Body of pancreas (tissue), 4 donors: ENCODE measurements around the gene COL23A1.

Source experiments
- POLR2A ChIP-seq, 3 donors: fragments of 450-650 bp; IDR thresholded peaks; one replicate each; pipeline ENCODE4 v1.6.1; 2016; ENCODE audit warnings: antibody characterized with exemption in 3 of 3, mild to moderate bottlenecking in 2 of 3
- TF ChIP-seq, protein P1 (sequence below), 7 experiments: fragments of 450-650 bp in 4 of 7; fragments of 200-600 bp in 3 of 7; sonication (generic) in 3 of 7; IDR thresholded peaks; one replicate each; pipeline ENCODE4 v1.5.1; 2016 to 2019; ENCODE audit warnings: antibody characterized with exemption in 7 of 7

DNA sequence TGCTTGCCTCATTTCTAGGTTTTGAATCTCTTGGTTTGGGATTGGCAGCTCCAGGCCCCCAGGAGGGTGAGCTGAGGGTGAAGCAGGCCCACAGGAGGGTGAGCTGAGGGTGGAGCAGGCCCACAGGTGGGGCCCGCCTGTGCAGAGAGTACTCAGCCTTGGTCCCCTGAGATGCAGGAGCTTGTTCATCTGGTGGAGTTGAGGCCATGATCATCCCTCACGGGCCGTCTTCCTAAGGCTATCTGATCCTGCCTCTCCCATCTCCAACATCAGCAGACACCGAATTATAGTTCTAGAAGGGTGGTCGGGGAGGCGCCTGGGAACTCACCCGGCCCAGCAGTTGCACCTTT lies 225.9 kb downstream of the COL23A1 start:
- TF ChIP-seq, protein P1, sequence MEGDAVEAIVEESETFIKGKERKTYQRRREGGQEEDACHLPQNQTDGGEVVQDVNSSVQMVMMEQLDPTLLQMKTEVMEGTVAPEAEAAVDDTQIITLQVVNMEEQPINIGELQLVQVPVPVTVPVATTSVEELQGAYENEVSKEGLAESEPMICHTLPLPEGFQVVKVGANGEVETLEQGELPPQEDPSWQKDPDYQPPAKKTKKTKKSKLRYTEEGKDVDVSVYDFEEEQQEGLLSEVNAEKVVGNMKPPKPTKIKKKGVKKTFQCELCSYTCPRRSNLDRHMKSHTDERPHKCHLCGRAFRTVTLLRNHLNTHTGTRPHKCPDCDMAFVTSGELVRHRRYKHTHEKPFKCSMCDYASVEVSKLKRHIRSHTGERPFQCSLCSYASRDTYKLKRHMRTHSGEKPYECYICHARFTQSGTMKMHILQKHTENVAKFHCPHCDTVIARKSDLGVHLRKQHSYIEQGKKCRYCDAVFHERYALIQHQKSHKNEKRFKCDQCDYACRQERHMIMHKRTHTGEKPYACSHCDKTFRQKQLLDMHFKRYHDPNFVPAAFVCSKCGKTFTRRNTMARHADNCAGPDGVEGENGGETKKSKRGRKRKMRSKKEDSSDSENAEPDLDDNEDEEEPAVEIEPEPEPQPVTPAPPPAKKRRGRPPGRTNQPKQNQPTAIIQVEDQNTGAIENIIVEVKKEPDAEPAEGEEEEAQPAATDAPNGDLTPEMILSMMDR (IDR thresholded peaks at IDR 0.05): no peak
- TF ChIP-seq POLR2A (IDR thresholded peaks at IDR 0.05): no peak
